GM15510 (cell line): ENCODE measurements around the gene RBM22.
A peak's percentile ranks its signal among the peaks of the same experiment; 100 is the strongest.

Experiments
- POLR2A ChIP-seq: IDR thresholded peaks from 3 replicates; pipeline ENCODE4 v1.6.1; 2011; ENCODE audit warnings: borderline replicate concordance; ENCODE audit not compliant: insufficient read length; ENCODE audit errors: extremely low read depth

RBM22 gene

DNA sequence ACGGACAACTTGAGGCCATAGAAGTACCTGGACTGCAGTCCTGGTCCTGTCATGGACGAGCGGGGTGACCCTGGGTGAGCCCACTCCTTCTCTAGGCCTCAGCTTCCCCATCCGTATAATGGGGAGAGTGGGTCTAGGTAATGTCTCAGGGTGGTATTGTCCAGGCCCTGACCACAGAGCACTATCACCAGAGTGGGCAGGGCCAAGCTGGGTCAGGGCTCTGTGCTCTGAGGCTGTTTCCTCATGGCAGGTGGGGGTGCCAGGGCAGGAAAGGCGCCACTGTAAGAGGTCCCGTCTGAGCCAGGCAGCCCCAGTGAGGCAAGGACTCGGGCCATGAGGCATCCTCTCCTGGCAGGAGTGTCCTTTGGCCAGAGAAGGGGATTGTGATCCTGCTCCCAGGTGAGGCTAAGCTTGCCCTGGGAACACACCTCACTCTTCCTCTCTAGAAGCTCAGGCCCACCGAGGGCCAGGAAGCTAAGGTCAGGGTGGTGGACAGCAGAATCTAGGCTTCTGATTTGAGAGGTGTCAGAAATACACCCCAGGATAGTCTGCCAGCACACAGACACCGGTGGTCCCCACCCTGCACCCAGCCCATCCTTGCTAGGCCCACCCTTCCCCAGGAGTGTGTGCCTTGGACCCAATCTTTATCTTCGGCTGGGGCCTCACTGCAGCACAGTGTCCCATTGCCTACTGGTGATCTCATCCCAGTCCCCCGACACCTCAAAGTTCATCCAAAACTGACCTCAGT, 41.3 kb downstream of the RBM22 start:
- no peak for TF ChIP-seq POLR2A

DNA sequence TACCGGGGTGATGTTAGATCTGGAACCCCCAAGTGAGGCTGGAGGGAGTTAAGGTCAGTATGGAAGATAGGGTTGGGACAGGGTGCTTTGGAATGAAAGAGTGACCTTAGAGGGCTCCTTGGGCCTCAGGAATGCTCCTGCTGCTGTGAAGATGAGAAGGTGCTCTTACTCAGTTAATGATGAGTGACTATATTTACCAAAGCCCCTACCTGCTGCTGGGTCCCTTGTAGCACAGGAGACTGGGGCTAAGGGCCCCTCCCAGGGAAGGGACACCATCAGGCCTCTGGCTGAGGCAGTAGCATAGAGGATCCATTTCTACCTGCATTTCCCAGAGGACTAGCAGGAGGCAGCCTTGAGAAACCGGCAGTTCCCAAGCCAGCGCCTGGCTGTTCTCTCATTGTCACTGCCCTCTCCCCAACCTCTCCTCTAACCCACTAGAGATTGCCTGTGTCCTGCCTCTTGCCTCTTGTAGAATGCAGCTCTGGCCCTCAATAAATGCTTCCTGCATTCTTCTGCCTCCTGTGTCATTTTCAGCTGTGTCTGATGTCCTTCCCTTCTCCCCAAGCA, 42.1 kb downstream of the RBM22 start:
- no peak for TF ChIP-seq POLR2A

DNA sequence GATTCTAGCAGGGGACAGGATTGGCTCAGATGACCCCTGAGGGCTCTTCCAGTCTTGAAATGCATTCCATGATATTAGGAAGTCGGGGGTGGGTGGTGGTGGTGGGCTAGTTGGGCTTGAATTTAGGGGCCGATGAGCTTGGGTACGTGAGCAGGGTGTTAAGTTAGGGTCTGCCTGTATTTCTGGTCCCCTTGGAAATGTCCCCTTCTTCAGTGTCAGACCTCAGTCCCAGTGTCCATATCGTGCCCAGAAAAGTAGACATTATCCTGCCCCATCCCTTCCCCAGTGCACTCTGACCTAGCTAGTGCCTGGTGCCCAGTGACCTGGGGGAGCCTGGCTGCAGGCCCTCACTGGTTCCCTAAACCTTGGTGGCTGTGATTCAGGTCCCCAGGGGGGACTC, 42.7 kb downstream of the RBM22 start:
- no peak for TF ChIP-seq POLR2A

DNA sequence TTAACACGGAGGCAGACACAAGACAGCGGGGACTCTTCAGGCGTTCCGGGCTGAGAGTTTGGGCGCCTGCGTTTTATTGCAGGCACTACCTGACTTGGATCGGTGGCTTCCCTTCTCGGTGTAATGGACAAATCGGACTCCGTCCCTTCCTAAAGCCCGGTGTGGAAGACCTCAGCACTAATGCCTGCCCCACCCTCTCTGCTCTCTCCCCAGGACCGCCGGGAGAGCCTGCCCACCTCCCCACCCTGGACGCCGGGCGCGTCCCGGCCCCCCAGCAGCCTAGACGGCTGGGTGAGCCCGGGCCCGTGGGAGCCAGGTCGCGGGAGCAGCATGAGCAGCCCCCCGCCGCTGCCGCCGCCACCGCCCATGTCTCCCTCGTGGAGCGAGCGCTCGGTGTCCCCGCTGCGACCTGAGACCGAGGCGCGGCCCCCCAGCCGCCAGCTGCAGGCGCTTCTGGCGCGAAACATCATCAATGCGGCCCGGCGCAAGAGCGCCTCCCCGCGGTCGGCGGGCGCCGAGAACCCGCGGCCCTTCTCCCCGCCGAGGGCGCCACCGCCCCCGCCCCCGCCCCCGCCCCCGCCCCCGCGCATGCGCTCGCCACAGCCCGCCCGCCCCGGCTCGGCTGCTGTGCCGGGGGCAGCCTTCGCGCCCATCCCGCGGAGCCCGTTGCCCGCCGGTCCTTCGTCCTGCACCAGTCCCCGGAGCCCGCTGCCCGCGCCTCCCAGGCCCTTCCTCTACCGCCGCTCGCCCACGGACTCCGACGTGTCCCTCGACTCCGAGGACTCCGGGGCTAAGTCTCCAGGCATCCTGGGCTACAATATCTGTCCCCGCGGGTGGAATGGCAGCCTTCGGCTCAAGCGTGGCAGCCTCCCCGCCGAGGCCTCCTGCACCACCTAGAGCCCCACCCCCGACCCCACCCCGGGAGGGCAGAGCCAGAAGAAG, 44.4 kb downstream of the RBM22 start:
- peak; percentile 27 for TF ChIP-seq POLR2A

DNA sequence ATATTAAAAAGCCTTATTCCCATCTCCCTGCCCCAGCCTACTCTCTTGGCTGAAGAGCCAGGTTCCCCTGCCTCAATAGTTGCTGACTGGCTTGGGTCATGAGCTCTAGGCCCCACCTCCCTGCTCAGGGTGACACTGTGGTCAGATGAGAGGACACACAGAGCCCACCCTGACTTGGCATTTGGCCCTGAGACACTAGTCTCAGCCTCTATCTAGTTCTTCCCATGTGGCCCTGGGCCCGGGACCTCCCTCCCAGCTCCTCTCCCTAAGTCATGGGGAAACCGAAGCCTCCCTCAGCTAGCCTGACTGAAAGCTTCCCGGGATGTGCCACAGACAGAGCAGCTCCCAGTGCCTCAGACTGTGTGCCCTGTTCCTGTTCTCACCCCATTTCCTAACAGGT, 45.6 kb downstream of the RBM22 start:
- TF ChIP-seq POLR2A = no peak

DNA sequence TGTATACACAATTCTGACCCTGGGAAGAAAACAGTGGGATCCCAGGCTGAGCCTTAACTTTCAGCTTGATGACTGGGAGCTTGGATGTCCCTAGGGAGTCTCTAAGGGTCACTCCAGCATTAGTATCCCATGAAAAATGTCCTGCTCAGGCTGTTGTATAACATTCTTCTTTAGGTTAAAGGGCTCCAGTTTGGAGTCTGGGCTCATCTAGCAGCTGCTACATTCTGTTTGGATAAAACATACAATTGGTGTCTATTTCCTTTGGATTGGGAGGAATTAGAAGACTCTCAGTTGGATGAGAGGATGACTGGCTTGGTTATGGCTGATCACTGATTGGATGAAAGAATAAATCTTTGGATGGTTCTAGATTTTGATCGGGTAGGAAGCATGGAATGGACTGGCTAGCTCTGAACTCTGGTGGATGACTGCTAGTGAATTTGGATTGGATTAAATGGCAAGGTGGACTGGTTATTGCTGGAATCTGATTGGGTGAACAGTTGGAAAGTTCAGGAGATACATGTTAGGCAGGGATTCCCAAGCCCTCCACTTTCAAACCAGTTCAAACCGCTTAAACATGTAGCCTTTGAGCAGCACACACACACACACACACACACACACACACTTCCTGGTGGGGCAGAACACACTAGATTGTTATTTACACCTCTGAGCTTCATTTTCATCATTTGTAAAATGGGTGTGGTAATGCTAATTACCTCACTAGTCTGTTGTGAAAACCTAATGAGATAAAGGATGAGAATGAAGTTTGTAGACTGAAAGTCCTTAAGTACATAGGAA, 46.9 kb downstream of the RBM22 start:
- TF ChIP-seq POLR2A = no peak

DNA sequence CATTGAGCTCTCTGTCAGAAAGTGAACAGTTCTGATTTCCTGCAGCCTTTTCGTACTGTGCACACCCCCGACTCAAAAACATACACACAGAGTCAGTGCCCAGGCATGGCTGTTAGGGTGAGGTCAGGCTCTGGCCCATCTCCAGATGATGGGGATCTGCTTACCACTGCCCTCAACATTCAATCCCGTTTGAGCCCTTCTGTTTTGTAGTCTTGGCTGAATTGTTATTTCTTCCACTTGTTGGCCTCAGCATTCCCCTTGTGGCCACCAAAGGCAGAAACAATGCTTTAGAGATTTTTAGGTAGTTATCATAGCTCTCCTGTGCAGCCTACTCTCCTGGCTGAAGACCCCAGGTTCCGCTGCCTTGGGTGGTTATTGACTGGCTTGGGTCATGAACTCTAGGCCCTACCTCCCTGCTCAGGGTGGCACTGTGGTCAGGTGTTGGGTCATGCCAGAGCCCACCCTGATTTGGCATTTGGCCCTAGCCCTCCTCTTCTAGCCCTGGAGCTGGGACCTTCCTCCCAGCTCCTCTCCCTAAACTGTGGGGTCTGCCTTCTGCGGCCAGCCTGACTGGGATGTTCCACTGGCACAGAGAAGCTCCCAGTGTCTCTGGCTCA, 47.6 kb downstream of the RBM22 start:
- no peak for TF ChIP-seq POLR2A

DNA sequence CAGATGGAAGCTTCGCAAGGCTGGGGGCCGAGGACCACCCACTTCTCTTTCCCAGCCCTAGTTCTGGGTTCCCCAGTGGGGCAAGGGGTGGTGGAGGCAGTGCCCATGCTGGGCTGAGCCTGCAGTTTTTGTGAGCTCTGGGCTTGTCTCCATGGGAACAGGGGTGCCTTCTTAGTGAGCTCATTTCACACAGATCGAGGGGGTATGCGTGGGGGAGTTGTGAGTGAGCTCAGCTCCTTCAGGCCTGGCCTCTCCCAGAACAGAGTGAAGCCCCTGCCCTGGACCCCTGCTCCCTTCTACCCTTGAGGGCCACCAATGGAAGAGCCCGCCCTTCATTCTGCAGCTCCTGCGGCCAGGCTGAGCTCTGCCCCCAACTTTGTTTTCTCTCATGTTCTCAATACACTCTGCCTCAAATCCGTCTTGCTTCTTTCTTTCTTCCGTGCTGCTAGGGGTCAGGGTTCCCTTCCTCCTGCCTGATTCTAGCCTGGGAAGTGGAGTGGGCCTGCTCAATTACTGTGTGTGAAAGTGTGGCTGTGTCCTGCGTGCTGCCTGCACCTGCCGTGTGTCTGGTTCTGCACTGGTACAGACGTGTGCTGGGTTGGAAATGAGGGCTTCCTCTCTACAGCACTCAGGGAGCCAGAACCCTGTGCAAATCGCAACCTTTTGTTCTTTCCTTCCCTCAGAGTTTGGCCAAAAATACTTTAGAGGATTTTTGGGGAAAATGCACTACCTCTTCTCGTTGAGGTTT, 48.8 kb downstream of the RBM22 start:
- TF ChIP-seq POLR2A = no peak

DNA sequence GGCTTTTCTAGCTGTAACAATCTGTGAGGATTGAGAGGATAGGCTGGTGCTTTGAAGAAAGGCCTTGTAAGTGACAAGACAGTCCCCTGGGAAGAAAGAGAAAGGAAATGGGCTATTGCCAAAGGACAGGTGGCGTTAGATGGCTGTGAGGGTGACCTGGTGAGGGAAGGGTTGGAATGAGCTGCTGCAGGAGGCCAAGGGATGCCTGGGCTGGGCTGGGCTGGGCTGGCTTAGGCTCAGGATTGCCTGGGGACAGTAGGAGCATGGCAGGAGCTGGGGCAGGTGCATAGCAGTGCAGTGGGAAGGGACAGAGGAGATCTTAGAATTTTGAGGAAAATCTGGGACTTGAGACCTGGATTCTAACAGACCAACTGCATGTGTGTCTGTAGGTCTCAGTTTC, 49.5 kb downstream of the RBM22 start:
- TF ChIP-seq POLR2A = no peak

DNA sequence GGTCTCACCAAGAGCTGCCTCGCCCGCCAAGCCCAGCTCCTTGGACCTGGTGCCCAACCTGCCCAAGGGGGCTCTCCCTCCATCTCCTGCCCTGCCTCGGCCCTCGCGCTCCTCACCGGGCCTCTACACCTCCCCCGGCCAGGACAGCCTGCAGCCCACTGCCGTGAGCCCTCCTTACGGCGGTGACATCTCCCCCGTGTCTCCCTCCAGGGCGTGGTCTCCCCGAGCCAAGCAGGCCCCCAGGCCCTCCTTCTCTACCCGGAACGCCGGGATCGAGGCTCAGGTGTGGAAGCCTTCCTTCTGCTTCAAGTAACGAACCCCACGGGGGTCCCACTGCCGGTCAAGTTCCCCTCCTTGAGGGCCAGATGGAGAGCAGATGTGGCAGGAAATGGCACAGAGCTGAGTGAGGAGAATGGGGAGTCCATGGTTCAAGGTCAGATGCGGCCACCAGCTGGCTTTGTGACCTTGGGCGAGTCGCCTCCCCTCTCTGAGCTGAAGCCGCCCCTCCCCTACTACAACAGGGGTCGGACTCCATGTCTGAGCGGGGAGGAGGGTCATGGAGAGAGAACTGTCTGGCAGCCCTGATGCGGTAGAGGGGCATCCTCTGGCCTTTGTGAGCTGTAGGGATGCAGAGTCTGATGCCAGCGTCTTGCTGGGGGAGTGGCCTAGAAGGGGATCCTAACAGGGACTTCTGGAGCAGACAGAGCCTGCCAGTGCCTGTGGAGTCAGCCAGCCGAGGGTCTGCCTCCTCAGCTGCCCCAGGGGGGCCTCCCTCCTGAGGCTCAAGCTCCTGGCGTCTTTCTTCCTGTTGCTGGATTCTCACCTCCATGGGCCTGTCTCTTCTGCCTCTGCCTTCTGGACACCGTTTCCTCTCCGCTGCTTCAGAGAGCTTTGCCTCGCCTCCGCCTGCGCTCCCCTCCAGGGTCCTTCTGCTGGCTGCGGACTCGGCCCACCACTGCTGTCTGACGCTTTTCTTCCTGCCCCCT, 50.5 kb downstream of the RBM22 start:
- no peak for TF ChIP-seq POLR2A

DNA sequence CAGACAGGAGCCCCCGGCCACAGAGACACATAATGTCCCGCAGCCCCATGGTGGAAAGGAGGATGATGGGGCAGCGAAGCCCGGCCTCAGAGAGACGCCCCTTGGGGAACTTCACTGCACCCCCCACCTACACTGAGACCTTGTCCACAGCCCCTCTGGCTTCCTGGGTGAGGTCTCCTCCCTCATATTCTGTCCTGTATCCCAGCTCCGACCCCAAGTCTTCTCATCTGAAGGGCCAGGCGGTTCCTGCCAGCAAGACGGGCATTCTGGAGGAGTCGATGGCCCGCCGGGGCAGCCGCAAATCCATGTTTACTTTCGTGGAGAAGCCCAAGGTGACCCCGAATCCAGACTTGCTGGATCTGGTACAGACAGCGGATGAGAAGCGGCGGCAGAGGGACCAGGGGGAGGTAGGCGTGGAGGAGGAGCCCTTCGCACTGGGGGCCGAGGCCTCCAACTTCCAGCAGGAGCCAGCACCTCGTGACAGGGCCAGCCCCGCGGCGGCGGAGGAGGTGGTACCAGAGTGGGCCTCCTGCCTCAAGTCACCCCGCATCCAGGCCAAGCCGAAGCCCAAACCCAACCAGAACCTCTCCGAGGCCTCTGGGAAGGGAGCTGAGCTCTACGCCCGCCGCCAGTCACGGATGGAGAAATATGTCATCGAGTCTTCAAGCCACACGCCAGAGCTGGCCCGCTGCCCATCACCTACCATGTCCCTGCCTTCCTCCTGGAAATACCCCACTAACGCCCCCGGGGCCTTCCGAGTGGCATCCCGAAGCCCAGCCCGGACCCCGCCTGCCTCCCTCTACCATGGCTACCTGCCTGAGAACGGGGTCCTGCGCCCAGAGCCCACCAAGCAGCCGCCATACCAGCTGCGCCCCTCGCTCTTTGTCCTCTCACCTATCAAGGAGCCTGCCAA, 51.5 kb downstream of the RBM22 start:
- TF ChIP-seq POLR2A = no peak
